ENCODE measurements around the gene EFCAB8. TPM values are rescaled to one million over a fixed set of nuclear protein-coding genes. Genes with fewer than 3 reads are reported as not detected.

The EFCAB8 gene
- total and polyA plus RNA-seq, 7 donors: 0.03 to 0.08 (median 0.04) TPM; not detected in 4

DNA sequence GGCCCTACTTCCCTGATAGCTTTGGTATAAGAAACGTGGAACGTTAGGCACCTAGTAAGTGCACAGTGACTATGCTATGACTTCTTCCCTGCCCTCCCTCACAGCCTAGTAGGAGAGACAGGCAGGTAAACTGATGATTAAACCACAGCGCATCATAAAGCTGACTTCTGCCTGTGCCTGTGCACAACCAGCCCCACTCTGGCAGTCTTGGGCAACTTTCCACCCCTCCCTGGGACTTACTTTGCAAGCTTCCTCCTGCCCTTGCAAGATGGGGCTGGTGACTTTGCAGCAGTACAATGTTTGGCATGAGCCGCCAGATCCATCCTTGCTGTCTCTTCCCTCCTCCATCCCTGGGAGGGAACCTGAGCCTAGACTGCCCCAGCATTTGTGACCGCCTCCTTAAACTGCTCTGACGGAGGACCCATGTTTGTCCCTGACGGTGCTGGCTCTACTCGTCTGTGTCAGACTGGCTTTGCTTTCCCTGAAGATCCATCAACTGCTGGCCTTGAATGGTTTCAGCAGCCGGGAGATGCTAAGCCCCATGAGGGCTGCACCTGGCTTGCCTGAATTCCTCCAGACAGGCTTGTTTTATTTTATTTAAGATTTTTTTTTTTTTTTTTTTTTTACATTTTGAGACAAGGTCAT is 36.1 kb downstream of the EFCAB8 start:
- H3K27me3 ChIP-seq (ENCODE audit: insufficient read depth in 3 of 3, low read length in 2 of 3): no peaks in the 10 kb centered on the region
- no peak overlapping the region for H3K27ac ChIP-seq
- TF ChIP-seq, protein P1, sequence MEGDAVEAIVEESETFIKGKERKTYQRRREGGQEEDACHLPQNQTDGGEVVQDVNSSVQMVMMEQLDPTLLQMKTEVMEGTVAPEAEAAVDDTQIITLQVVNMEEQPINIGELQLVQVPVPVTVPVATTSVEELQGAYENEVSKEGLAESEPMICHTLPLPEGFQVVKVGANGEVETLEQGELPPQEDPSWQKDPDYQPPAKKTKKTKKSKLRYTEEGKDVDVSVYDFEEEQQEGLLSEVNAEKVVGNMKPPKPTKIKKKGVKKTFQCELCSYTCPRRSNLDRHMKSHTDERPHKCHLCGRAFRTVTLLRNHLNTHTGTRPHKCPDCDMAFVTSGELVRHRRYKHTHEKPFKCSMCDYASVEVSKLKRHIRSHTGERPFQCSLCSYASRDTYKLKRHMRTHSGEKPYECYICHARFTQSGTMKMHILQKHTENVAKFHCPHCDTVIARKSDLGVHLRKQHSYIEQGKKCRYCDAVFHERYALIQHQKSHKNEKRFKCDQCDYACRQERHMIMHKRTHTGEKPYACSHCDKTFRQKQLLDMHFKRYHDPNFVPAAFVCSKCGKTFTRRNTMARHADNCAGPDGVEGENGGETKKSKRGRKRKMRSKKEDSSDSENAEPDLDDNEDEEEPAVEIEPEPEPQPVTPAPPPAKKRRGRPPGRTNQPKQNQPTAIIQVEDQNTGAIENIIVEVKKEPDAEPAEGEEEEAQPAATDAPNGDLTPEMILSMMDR (IDR thresholded peaks at IDR 0.05): no peak
- WGBS, 3 donors: 79 to 86% (median 86%) methylated on average over 9 of the region's 9 CpGs
- intact Hi-C loops (cut with DNase I): no loop called here
- H3K4me1 ChIP-seq: no peaks in the 10 kb centered on the region
- ATAC-seq: no peak
- DNase-seq: no peak
- H3K9me3 ChIP-seq: no peaks in the 10 kb centered on the region
- H3K4me3 ChIP-seq: no peak overlapping the region
- no peaks in the 10 kb centered on the region for H3K36me3 ChIP-seq (ENCODE audit: insufficient read depth in 1 of 2, low read depth in 1 of 2)

DNA sequence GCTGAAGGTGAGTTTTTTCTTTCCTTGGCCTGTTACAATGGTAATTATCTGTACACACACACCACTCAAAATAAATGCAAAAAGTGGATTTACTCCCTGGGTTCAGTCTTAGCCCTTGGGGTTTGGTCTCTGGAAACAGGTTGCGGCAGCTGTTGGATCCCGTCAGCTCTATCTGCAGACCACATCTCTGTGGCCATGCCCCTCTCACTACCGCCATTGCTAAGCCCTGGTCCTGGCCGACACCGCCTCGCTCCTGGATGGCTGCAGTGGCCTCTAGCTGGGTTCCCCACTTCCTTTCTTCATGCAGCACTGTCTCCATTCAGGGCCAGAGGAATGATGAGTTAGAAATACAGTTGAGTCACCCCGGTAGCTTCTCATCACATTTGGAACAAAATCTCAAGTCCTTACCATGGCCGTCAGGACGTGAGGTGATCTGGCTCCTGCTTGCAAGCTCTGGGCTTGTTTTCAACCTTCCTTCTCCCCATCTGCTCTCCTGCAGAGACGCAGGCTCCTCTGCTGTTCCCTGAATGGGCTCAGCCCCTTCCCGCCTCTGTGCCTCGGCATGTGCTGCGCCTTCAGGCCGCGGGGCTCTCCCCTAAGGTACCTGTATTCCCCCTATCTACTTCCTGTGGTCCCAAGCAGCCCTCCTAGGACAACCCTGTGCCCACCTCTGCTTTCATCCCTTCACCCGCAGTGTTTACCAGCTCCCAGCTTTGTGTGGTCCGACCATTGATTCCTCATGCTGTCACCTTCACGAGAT is 38.0 kb downstream of the EFCAB8 start:
- H3K4me3 ChIP-seq: no peak overlapping the region
- ATAC-seq (no peak), DNase-seq (no peak)
- no peaks in the 10 kb centered on the region for H3K36me3 ChIP-seq (ENCODE audit: insufficient read depth in 1 of 2, low read depth in 1 of 2)
- no peaks in the 10 kb centered on the region for H3K9me3 ChIP-seq
- WGBS, 3 donors: 84 to 93% (median 86%) methylated on average over 18 of the region's 18 CpGs
- H3K27me3 ChIP-seq (ENCODE audit: insufficient read depth in 3 of 3, low read length in 2 of 3): no peaks in the 10 kb centered on the region
- no peak overlapping the region for H3K27ac ChIP-seq
- no peaks in the 10 kb centered on the region for H3K4me1 ChIP-seq
- intact Hi-C loops (cut with DNase I): no loop called here
- TF ChIP-seq, protein P1 (IDR thresholded peaks at IDR 0.05): no peak

DNA sequence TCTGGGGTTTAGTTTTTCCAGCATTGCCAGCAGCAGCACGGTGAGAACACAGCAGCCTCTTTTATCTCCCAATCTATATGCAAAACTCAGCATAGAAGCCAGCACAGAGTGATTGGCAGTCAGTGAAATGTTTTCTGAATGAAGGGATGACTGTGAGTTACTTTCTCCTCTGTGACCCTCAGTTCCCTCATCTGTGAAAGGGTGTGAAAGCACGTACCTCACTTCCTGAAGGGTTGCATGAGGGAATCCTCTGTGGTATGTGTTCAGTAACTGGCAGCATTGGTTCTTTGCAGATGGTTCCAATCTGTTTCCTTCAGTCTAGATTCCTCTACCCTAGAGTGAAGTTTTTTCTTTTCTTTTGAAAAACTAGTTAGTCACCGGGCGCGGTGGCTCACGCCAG is 40.0 kb downstream of the EFCAB8 start:
- 39 to 62% (median 48%) methylated on average over 6 of the region's 6 CpGs for WGBS, 3 donors
- Histone ChIP-seq H3K27ac (no peak overlapping the region), H3K4me1 (no peaks in the 10 kb centered on the region), H3K4me3 (no peak overlapping the region), H3K9me3 (no peaks in the 10 kb centered on the region), H3K27me3 (ENCODE audit: insufficient read depth in 3 of 3, low read length in 2 of 3) (no peaks in the 10 kb centered on the region), H3K36me3 (ENCODE audit: insufficient read depth in 1 of 2, low read depth in 1 of 2) (no peaks in the 10 kb centered on the region)
- no peak for DNase-seq
- TF ChIP-seq, protein P1 (IDR thresholded peaks at IDR 0.05): no peak
- no peak for ATAC-seq
- intact Hi-C loops (cut with DNase I): no loop called here

DNA sequence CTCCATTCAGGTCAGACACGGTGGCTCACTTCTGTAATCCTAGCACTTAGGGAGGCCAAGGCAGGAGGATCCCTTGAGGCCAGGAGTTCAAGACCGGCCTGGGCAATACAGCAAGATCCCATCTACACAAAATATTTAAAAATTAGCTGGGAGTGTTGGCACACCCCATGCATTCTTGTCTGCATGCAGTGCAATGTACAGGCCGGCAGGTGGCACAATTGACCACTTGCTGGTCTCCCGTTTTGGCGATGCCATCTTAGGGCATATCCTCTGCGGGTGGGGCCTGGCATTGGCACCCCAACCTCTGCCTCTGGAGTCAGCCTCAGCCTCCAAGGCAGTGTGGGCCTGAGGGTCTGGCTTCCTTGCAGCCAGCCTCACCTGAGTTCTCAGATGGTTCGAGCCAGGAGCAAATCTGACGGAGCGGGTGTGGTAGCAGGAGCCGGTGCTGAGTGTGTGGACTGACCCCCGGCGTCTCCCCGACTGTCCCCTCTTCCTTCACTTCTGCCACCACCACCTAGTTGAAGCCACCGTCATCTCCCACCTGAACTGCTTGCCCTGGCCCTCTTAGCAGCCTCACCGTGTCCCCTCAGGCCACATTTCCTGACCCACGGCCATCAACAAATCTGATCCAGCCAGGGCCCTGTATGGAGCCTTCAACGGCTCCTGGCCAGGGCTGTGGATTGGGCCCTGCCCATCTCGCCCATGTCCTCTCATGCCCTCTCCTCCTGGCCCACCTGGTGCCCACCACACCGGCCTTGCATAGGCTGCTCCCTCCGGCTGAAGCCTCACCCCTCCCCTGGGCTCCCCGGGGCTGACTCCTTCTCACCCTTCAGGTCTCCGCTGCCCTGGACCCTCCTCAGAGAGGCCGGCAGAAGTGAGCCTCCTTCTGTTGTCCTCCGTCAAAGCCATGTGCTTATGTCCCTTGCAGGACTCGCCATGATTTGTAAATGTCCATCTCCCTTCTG is 44.0 kb downstream of the EFCAB8 start:
- Histone ChIP-seq H3K27ac (no peak overlapping the region), H3K9me3 (no peaks in the 10 kb centered on the region), H3K4me1 (no peaks in the 10 kb centered on the region), H3K27me3 (ENCODE audit: insufficient read depth in 3 of 3, low read length in 2 of 3) (no peaks in the 10 kb centered on the region), H3K4me3 (no peak overlapping the region), H3K36me3 (ENCODE audit: insufficient read depth in 1 of 2, low read depth in 1 of 2) (no peaks in the 10 kb centered on the region)
- WGBS, 3 donors: 63 to 65% (median 64%) methylated on average over 25 of the region's 25 CpGs
- intact Hi-C loops (cut with DNase I): loop anchor here (1.0 to 5.0 kb wide), 4 partner anchors 195 to 397 kb away; no protein-coding TSS in a partner anchor
- TF ChIP-seq, protein P1 (IDR thresholded peaks at IDR 0.05): peak; percentile 90
- peak; percentile 46 to 68 for DNase-seq
- ATAC-seq: peak; percentile 64 to 83 (median 72)
